Stomach smooth muscle (tissue), 2 donors: ENCODE data around the gene CD8A.
"Not testable (repeated sequence)": the region's sequence is repeated elsewhere in the genome, so short reads cannot be mapped to it uniquely, and the experiment has no call there.

Experiments used
- H3K27ac ChIP-seq: one replicate; pipeline ENCODE4 v1.7.0; 2013; ENCODE audit warnings: mild to moderate bottlenecking, low read length, inconsistent platforms
- H3K27me3 ChIP-seq, 2 donors: one replicate each; pipeline ENCODE4 v1.7.0; 2013; ENCODE audit warnings: low read length in 2 of 2; ENCODE audit not compliant: insufficient read depth in 2 of 2, control insufficient read depth in 1 of 2
- H3K36me3 ChIP-seq, 2 donors: one replicate each; pipeline ENCODE4 v1.7.0; 2013; ENCODE audit warnings: low read length in 2 of 2; ENCODE audit not compliant: control insufficient read depth in 2 of 2, insufficient read depth in 2 of 2
- H3K4me1 ChIP-seq: one replicate; pipeline ENCODE4 v1.7.0; 2013; ENCODE audit warnings: low read length; ENCODE audit not compliant: control insufficient read depth, insufficient read depth
- H3K4me3 ChIP-seq, 2 donors: one replicate each; pipeline ENCODE4 v1.7.0; 2013; ENCODE audit warnings: low read length in 2 of 2
- H3K9ac ChIP-seq, 2 donors: one replicate each; pipeline ENCODE4 v1.7.0; 2013; ENCODE audit warnings: low read length in 2 of 2, mild to moderate bottlenecking in 1 of 2
- H3K9me3 ChIP-seq, 2 donors: one replicate each; pipeline ENCODE4 v1.7.0; 2013; ENCODE audit warnings: low read length in 2 of 2; ENCODE audit not compliant: control insufficient read depth in 2 of 2
- donor health status: healthy.
- donor health status: Pancreatic carcinoma.

The CD8A gene

GRCh38 chr2:86790676-86791572 lies at the start of gene CD8A:
CD8A (minus strand) TSS chr2:86790913; CDS start chr2:86790825, 88 bp downstream.
- H3K9ac ChIP-seq: no peak within 1 kb of the TSS
- H3K4me1 ChIP-seq: peaks cover 18% of the 10 kb centered on the region
- peaks cover 58 to 60% of the 10 kb centered on the region in 2 donors for H3K27me3 ChIP-seq
- no peaks in the 10 kb centered on the region for H3K36me3 ChIP-seq
- H3K4me3 ChIP-seq: peak within 1 kb of the TSS; percentile 52 to 53
- H3K27ac ChIP-seq: no peak within 1 kb of the TSS
- H3K9me3 ChIP-seq: peaks cover 0 to 11% of the 10 kb centered on the region in 2 donors

- H3K4me1 ChIP-seq, H3K9me3 ChIP-seq: not testable (repeated sequence)
Measured at GRCh38 chr2:86839871-86840548, 49.3 kb upstream of the CD8A start.

GRCh38 chr2:86839455-86839854 lies 48.7 kb upstream of the CD8A start:
- not testable (repeated sequence) for H3K9me3 ChIP-seq, H3K27me3 ChIP-seq, H3K4me3 ChIP-seq, H3K9ac ChIP-seq, H3K27ac ChIP-seq, H3K36me3 ChIP-seq, H3K4me1 ChIP-seq

More at GRCh38 chr2:86839871-86840548, 49.3 kb upstream of the CD8A start:
- not testable (repeated sequence) for H3K9ac ChIP-seq, H3K4me3 ChIP-seq, H3K27me3 ChIP-seq, H3K27ac ChIP-seq, H3K36me3 ChIP-seq

GRCh38 chr2:86837714-86838113 lies 47.0 kb upstream of the CD8A start:
- H3K36me3 ChIP-seq, H3K9ac ChIP-seq, H3K9me3 ChIP-seq, H3K27me3 ChIP-seq, H3K4me1 ChIP-seq, H3K27ac ChIP-seq, H3K4me3 ChIP-seq: not testable (repeated sequence)

- not testable (repeated sequence) for H3K9me3 ChIP-seq, H3K27me3 ChIP-seq, H3K36me3 ChIP-seq, H3K27ac ChIP-seq, H3K4me1 ChIP-seq
- H3K9ac ChIP-seq: peak overlapping the region in 1 of 2 donors; percentile 4
- peak overlapping the region in 1 of 2 donors; percentile 52 for H3K4me3 ChIP-seq
Measured at GRCh38 chr2:86836915-86837695, 46.4 kb upstream of the CD8A start.

GRCh38 chr2:86835548-86835889 lies 44.8 kb upstream of the CD8A start:
- not testable (repeated sequence) for H3K27ac ChIP-seq, H3K9me3 ChIP-seq, H3K9ac ChIP-seq, H3K36me3 ChIP-seq, H3K4me1 ChIP-seq, H3K27me3 ChIP-seq, H3K4me3 ChIP-seq

GRCh38 chr2:86833315-86833714 lies 42.6 kb upstream of the CD8A start:
- Histone ChIP-seq H3K27me3 (no peaks in the 10 kb centered on the region), H3K4me3 (no peak overlapping the region), H3K4me1 (no peaks in the 10 kb centered on the region), H3K36me3 (no peaks in the 10 kb centered on the region), H3K27ac (no peak overlapping the region), H3K9me3 (no peaks in the 10 kb centered on the region), H3K9ac (no peak overlapping the region)

- no peaks in the 10 kb centered on the region for H3K4me1 ChIP-seq
- no peaks in the 10 kb centered on the region for H3K36me3 ChIP-seq
- H3K27me3 ChIP-seq: no peaks in the 10 kb centered on the region
- H3K4me3 ChIP-seq: no peak overlapping the region
- no peaks in the 10 kb centered on the region for H3K9me3 ChIP-seq
- H3K27ac ChIP-seq: no peak overlapping the region
- H3K9ac ChIP-seq: no peak overlapping the region
Measured at GRCh38 chr2:86832334-86833096, 41.8 kb upstream of the CD8A start.

- H3K9ac ChIP-seq: no peak overlapping the region
- no peaks in the 10 kb centered on the region for H3K9me3 ChIP-seq
- no peaks in the 10 kb centered on the region for H3K27me3 ChIP-seq
- H3K27ac ChIP-seq: no peak overlapping the region
- no peaks in the 10 kb centered on the region for H3K36me3 ChIP-seq
- H3K4me3 ChIP-seq: no peak overlapping the region
- no peaks in the 10 kb centered on the region for H3K4me1 ChIP-seq
Measured at GRCh38 chr2:86831537-86831936, 40.8 kb upstream of the CD8A start.

- Histone ChIP-seq H3K4me1 (no peaks in the 10 kb centered on the region), H3K36me3 (no peaks in the 10 kb centered on the region), H3K4me3 (no peak overlapping the region), H3K27ac (no peak overlapping the region), H3K9me3 (peaks cover 2 to 7% of the 10 kb centered on the region in 2 donors), H3K9ac (no peak overlapping the region), H3K27me3 (no peaks in the 10 kb centered on the region)
Measured at GRCh38 chr2:86826951-86827350, 36.2 kb upstream of the CD8A start.
